ENCODE data around the gene CCDC28A.
"Not testable (repeated sequence)": the region's sequence is repeated elsewhere in the genome, so short reads cannot be mapped to it uniquely, and the experiment has no call there.

The CCDC28A gene

DNA sequence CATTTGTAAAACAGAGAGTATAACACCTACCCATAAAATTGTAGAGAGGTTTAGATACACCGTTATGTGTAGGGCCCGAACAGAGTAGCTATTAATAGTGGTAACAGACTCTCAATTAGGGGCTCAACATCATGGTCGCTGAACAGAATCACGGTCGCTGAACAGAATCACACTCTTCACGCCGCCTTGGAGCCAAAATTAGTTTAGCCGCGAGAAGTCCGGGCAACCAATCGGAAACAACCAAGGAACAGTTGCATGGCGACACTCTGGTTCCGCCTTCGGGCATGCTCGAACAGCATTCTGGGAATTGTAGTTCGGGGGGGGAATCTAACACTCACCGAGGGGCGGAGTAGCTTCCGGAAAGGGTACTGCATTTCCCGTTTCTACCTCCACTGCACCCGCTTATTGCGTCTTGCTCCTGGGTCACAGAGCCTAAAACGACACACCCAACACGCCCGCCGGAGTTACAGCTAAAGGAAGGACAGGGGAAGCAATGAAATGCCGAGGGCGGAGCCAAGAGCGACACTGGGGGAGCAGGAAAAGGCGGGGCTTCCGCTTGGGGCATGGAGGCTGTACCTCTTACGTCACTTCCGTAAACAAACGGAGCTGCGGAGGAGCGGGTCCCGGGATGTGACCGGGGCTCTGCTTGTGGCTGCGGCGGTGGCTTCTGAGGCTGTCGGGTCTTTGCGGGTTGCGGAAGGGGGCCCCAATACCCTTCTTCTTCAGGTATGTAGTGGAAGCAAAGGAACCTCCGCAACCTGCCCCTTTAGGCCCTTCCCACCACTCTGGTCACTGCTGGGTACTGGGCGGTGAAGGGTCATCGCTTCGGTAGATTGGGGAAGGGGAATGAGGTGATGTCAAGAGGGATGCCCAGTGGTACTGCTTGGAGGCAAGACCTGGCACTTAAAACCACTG is at the start of gene CCDC28A:
Gene CCDC28A, plus strand, starts transcription at position 593 of the 915 bp plus-strand sequence. CDS start 2,352 bp downstream, outside the sequence.
- peak; percentile 72 for DNase-seq (ENCODE audit: low read depth)
- H3K4me3 ChIP-seq (ENCODE audit: control insufficient read depth, low read depth, low read length) = peak within 1 kb of the TSS; percentile 92
- TF ChIP-seq, protein P1, sequence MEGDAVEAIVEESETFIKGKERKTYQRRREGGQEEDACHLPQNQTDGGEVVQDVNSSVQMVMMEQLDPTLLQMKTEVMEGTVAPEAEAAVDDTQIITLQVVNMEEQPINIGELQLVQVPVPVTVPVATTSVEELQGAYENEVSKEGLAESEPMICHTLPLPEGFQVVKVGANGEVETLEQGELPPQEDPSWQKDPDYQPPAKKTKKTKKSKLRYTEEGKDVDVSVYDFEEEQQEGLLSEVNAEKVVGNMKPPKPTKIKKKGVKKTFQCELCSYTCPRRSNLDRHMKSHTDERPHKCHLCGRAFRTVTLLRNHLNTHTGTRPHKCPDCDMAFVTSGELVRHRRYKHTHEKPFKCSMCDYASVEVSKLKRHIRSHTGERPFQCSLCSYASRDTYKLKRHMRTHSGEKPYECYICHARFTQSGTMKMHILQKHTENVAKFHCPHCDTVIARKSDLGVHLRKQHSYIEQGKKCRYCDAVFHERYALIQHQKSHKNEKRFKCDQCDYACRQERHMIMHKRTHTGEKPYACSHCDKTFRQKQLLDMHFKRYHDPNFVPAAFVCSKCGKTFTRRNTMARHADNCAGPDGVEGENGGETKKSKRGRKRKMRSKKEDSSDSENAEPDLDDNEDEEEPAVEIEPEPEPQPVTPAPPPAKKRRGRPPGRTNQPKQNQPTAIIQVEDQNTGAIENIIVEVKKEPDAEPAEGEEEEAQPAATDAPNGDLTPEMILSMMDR (IDR thresholded peaks at IDR 0.05; ENCODE audit: control insufficient read depth, insufficient read depth, low read depth, low read length, missing control alignments) = no peak

DNA sequence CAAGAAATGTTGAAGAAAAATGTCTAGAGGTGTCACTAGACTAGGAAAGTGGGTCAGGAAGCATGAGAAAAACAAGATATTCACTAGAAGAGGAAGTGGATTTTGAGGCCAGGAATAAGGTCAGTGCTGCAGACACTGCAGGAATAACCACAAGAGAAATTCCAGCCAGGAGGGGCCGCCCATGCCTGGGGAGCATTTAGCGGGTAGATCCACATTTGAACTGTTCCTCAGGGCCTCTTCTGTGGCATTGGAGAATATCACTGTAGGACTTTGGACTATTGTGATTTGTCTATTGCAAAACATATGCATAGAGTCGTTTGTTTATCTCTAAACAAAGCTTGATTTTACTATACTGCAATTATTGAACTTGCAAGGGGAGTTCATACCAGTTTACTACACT is 49.6 kb upstream of the CCDC28A start:
- TF ChIP-seq, protein P1 (IDR thresholded peaks at IDR 0.05; ENCODE audit: control insufficient read depth, insufficient read depth, low read depth, low read length, missing control alignments) = peak; percentile 34
- no peak overlapping the region for H3K4me3 ChIP-seq (ENCODE audit: control insufficient read depth, low read depth, low read length)
- peak; percentile 10 for DNase-seq (ENCODE audit: low read depth)

DNA sequence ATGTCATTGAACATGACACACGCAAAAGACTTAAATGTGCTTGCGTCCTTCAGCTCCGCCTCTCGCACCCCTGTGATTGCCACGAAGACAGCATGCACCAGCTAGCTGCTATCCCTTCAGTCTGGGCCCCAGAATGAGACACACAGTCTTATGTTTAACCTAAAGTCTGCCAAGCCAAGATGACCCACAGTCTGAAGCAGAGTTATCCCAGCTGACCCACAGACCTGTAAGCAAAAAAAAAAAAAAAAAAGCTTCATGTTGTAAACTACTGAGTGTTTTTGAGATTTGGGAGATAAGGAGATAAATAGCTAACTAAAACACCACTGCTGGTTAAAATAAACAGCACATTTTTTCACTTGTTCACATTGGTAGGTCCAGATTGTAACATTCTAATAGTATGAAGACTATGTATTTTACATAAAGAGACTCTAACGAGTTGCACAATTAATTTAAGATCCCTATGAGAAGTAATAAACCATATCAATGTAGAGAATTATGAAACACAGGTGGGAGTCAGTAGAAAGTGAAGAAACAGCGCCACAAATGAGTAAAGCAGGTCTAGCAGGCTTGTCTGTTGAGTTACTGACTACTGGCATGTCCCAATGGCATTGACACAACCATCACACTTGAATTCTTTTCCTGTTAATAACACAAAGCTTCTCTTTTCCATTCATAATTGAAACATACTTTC is 47.4 kb upstream of the CCDC28A start:
- TF ChIP-seq, protein P1 (IDR thresholded peaks at IDR 0.05; ENCODE audit: control insufficient read depth, insufficient read depth, low read depth, low read length, missing control alignments) = no peak
- no peak for DNase-seq (ENCODE audit: low read depth)
- no peak overlapping the region for H3K4me3 ChIP-seq (ENCODE audit: control insufficient read depth, low read depth, low read length)

DNA sequence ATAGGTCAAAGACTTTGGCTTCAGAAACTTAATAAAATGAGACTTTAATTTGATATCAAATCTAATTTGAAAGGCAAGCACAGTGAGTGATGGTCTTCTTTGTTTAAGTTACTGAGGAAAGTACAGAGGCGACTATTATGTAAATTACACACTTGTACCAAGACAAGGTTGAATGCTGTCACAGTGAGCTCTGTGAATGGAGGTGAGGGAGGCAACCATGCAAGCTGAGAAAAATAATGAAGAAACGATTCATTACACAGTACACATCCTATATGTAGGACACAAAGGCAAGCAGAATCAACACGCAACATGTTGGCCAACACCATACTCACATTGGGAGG is 46.8 kb upstream of the CCDC28A start:
- DNase-seq (ENCODE audit: low read depth) = no peak
- TF ChIP-seq, protein P1 (IDR thresholded peaks at IDR 0.05; ENCODE audit: control insufficient read depth, insufficient read depth, low read depth, low read length, missing control alignments) = no peak
- no peak overlapping the region for H3K4me3 ChIP-seq (ENCODE audit: control insufficient read depth, low read depth, low read length)

DNA sequence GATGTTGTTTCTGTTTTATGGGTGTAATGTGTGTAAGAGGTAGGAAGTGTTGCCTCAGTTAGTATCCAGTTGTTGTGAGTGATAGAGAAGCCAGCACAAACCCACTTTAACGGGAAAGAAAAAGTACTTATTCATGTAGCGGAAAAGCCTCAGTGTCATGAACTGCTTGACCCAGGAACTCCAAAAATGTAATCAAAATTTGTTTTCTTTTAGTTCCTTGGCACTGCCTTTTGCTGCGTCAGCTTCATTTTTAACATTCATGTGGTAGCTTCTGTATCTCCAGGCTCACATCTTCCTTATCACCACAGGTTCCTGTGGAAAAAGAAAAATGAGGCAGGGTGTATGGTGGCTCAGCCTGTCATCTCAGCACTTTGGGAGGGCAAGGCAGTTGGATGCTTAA is 46.4 kb upstream of the CCDC28A start:
- no peak for DNase-seq (ENCODE audit: low read depth)
- TF ChIP-seq, protein P1 (IDR thresholded peaks at IDR 0.05; ENCODE audit: control insufficient read depth, insufficient read depth, low read depth, low read length, missing control alignments) = no peak
- H3K4me3 ChIP-seq (ENCODE audit: control insufficient read depth, low read depth, low read length) = no peak overlapping the region

DNA sequence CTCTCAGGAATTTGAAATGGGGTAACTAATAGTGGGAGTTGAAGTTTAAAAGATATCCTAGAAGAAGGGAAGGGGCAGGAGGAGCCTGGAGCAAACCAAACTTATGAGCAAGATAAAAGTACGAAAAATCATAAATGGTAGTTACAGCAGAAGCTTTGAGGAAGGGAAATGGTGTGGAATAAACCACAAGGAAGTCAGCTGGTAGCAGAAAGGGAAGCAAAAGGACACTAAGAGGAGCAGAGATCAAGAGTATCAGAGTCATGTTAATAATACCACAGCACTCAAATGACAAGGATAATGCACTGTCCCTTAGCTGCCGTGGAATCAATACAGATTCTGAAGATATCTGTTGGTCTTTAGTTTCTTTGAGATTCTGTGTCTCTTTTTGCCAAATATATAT is 44.9 kb upstream of the CCDC28A start:
- TF ChIP-seq, protein P1 (IDR thresholded peaks at IDR 0.05; ENCODE audit: control insufficient read depth, insufficient read depth, low read depth, low read length, missing control alignments) = no peak
- DNase-seq (ENCODE audit: low read depth) = no peak
- no peak overlapping the region for H3K4me3 ChIP-seq (ENCODE audit: control insufficient read depth, low read depth, low read length)

DNA sequence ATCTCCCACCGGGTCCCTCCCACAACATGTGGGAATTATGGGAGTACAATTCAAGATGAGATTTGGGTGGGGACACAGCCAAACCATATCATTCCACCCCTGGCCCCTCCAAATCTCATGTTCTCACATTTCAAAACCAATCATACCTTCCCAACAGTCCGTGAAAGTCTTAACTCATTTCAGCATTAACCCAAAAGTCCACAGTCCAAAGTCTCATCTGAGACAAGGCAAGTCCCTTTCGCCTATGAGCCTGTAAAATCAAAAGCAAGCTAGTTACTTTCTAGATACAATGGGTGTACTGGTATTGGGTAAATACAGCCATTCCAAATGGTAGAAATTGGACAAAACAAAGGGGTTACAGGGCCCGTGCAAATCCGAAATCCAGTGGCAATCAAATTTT is 43.5 kb upstream of the CCDC28A start:
- not testable (repeated sequence) for H3K4me3 ChIP-seq (ENCODE audit: control insufficient read depth, low read depth, low read length); DNase-seq (ENCODE audit: low read depth)

All from AG09309 (cell line).